Urinary bladder (tissue), 4 donors: ENCODE results near the gene APBB1. TPM values are rescaled to one million over a fixed set of nuclear protein-coding genes. Genes with fewer than 3 reads are reported as not detected.
A peak's percentile ranks its signal among the peaks of the same experiment; 100 is the strongest.

Source experiments
- DNase-seq: peaks from one replicate; pipeline ENCODE4 v3.0.0-alpha.2; 2015; ENCODE audit errors: extremely low spot score
- H3K27ac ChIP-seq: one replicate; pipeline ENCODE4 v1.5.1; 2013; ENCODE audit warnings: low read depth, mild to moderate bottlenecking, moderate library complexity
- H3K36me3 ChIP-seq: one replicate; pipeline ENCODE4 v1.6.1; 2013; ENCODE audit warnings: mild to moderate bottlenecking, moderate library complexity; ENCODE audit not compliant: insufficient read depth
- H3K4me1 ChIP-seq: one replicate; pipeline ENCODE4 v1.6.1; 2013; ENCODE audit warnings: mild to moderate bottlenecking, moderate library complexity; ENCODE audit not compliant: insufficient read depth
- H3K4me3 ChIP-seq: one replicate; pipeline ENCODE4 v1.5.1; 2013; ENCODE audit warnings: low read depth, low read length
- WGBS: extraction: QIAGEN DNeasy Blood & Tissue Kit; methylation state at CpG from one replicate; pipeline ENCODE4 v1.1.7; 2013; 5-methylcytosine and 5-hydroxymethylcytosine counted together
- polyA plus RNA-seq: library from polyadenylated mRNA; stranded (reverse); fragments of 200-250 nt; gene quantifications from one replicate; pipeline ENCODE4 v1.2.3, GENCODE V29; 2013
- total RNA-seq: library from RNA; depleted of rRNA; stranded (reverse); fragments of >200 nt; gene quantifications from one replicate; pipeline ENCODE4 v1.2.3, GENCODE V29; 2014
- donor health status: healthy with polysubstance abuse.
- donor health status: healthy.

The APBB1 gene
- total and polyA plus RNA-seq, 2 donors = 31.8 to 68.7 TPM

- H3K4me1 ChIP-seq = no peaks in the 10 kb centered on the region
- 9% methylated on average over 1 of the region's 1 CpG for WGBS
- H3K27ac ChIP-seq = no peak overlapping the region
- no peak overlapping the region for H3K4me3 ChIP-seq
- no peaks in the 10 kb centered on the region for H3K36me3 ChIP-seq
- DNase-seq = no peak
Observed at GRCh38 chr11:6438979-6439571, 20.2 kb upstream of the APBB1 start.

DNA sequence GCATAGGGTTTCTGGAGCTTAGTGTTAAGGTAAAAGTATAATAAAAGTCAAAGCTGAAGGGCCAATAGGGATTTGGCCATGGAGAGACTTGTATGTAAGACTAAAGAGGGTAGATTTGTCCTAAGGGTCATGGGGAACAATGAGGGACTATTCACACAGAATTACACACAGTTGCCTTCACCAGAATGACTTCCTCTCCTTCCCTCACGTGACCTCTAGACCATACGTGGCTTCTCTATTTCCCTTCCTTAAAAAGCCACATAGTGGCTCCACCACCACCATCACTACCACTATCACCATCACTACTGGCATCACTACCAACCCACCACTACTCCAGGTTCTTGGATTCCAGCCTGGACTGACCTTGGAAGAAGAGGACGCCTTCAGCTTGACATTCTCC is 19.1 kb upstream of the APBB1 start:
- no peaks in the 10 kb centered on the region for H3K4me1 ChIP-seq
- 67% methylated on average over 3 of the region's 3 CpGs for WGBS
- no peaks in the 10 kb centered on the region for H3K36me3 ChIP-seq
- H3K27ac ChIP-seq = no peak overlapping the region
- DNase-seq = no peak
- H3K4me3 ChIP-seq = no peak overlapping the region

DNA sequence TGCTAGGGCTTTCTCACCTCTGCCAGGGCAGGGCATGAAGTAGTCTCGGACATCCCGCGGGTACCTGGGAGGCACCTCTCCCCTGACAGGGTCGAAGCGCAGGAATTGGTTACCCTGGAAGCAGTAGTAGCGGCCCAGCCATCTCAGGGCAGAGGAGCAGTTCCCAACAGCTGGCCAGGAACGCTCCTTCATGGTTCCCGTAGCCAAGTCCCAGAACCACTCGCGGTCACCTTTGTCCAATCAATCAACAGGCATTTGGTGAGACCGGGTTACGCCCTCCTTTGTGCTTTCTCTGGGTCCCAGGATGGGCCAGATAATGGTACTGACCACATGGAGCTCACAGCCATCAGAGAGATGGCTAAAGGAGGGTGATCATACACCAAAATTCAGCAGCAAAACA is 18.5 kb upstream of the APBB1 start:
- Histone ChIP-seq H3K4me1 (no peaks in the 10 kb centered on the region), H3K4me3 (no peak overlapping the region), H3K36me3 (no peaks in the 10 kb centered on the region), H3K27ac (no peak overlapping the region)
- WGBS = 91% methylated on average over 12 of the region's 12 CpGs
- DNase-seq = no peak

DNA sequence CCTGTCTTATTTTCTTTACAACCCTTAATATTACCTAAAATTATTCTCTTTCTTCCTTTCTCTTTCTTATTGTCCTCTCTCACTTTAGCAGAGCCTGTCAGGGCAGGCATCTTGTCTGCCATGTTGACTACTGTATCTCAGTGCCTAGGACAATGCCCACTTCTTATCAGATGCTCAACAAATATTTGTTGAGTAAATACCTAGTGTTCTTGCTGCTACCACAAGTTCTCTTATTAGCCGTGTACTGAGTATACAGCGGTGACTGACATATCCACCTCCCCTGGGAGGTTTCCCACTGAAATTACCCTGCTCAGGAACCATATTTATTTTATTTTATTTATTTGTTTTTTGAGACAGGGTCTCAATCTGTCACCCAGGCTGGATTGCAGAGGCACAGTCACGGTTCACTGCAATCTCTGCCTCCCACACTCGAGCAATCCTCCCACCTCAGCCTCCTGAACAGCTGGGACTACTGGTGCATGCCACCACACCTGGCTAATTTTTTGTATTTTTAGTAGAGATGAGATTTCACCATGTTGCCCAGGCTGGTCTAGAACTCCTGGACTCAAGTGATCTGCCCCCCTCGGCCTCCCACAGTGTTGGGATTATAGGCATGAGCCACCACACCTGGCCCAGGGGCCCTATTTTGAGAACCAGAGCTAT is 15.2 kb upstream of the APBB1 start:
- no peaks in the 10 kb centered on the region for H3K36me3 ChIP-seq
- no peak overlapping the region for H3K4me3 ChIP-seq
- no peak for DNase-seq
- H3K27ac ChIP-seq = no peak overlapping the region
- no peaks in the 10 kb centered on the region for H3K4me1 ChIP-seq
- 73% methylated on average over 5 of the region's 5 CpGs for WGBS

DNA sequence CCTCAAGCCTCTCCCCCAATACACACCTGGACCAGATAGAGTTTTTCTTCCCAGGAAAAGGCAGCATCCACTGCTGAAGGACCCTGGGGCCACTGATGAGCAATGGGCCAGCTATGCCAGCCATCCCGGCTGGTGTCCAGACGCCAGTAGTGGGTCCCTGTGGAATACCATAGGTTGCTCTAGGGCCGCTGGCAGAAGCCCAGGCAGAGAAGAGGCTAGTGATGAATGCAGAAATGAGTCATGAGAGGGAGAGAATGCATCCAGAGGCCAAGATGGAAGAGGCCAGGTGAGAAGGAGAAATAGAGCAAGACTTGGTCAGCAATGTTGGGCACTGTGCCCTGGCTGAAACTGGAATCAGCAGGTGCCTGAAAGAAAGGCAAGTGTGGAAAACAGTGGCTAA is 13.0 kb upstream of the APBB1 start:
- WGBS = 82% methylated on average over 3 of the region's 3 CpGs
- DNase-seq = no peak

GRCh38 chr11:6427516-6427915 is 8.6 kb upstream of the APBB1 start:
- DNase-seq = no peak
- H3K4me3 ChIP-seq = no peak overlapping the region
- H3K36me3 ChIP-seq = no peaks in the 10 kb centered on the region
- H3K27ac ChIP-seq = no peak overlapping the region
- H3K4me1 ChIP-seq = no peaks in the 10 kb centered on the region

More for the DNA sequence above, 13.0 kb upstream of the APBB1 start:
- Histone ChIP-seq H3K27ac (no peak overlapping the region), H3K36me3 (no peaks in the 10 kb centered on the region), H3K4me1 (no peaks in the 10 kb centered on the region), H3K4me3 (no peak overlapping the region)

GRCh38 chr11:6420677-6421076 is 1.8 kb upstream of the APBB1 start:
- DNase-seq = no peak
- no peaks in the 10 kb centered on the region for H3K36me3 ChIP-seq
- H3K27ac ChIP-seq = no peak overlapping the region
- no peaks in the 10 kb centered on the region for H3K4me1 ChIP-seq
- no peak overlapping the region for H3K4me3 ChIP-seq
- 91% methylated on average over 3 of the region's 3 CpGs for WGBS

- 3% methylated on average over 38 of the region's 38 CpGs for WGBS
- Histone ChIP-seq H3K4me1 (no peaks in the 10 kb centered on the region), H3K36me3 (no peaks in the 10 kb centered on the region), H3K4me3 (peak overlapping the region; percentile 91), H3K27ac (peak overlapping the region; percentile 79)
- no peak for DNase-seq
Observed at GRCh38 chr11:6418557-6419008, 311 bp downstream of the APBB1 start.

DNA sequence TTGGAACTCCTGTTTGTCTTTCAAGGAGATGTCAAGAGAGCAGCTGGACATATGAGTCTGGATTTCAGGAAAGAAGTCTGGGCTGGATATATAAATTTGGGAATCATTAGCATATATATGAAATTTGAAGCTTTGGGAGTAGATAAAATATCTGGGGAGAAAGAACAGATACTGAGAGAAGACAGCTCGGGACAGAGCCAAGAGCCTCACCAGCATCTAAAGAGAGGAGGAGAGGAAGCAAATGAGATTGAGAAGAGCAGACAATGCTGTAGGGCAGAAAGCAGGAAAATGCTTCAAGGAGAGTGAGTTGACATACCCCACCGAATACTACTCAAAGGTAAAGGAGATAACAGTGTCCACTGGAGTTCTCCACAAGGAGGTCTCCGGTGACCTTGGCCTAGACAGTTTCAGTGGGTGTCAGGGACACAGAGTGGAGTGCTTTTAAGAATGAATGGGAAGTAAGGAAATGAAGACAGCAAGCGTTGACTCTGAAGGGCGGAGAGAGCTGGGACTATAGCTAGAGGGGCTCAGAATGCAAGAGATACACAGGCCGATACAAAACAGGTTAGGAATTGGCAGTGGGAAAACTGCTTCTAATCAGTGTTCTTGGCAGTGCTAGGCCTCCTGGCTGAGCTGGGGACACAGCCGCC is 862 bp downstream of the APBB1 start:
- no peak for DNase-seq
- H3K4me3 ChIP-seq = peak overlapping the region; percentile 91
- 19% methylated on average over 7 of the region's 7 CpGs for WGBS
- H3K4me1 ChIP-seq = no peaks in the 10 kb centered on the region
- no peaks in the 10 kb centered on the region for H3K36me3 ChIP-seq
- no peak overlapping the region for H3K27ac ChIP-seq

GRCh38 chr11:6415797-6416196 is 3.1 kb downstream of the APBB1 start:
- no peak for DNase-seq
- H3K36me3 ChIP-seq = no peaks in the 10 kb centered on the region
- no peak overlapping the region for H3K4me3 ChIP-seq
- H3K4me1 ChIP-seq = no peaks in the 10 kb centered on the region
- no peak overlapping the region for H3K27ac ChIP-seq
- WGBS = 84% methylated on average over 6 of the region's 6 CpGs

DNA sequence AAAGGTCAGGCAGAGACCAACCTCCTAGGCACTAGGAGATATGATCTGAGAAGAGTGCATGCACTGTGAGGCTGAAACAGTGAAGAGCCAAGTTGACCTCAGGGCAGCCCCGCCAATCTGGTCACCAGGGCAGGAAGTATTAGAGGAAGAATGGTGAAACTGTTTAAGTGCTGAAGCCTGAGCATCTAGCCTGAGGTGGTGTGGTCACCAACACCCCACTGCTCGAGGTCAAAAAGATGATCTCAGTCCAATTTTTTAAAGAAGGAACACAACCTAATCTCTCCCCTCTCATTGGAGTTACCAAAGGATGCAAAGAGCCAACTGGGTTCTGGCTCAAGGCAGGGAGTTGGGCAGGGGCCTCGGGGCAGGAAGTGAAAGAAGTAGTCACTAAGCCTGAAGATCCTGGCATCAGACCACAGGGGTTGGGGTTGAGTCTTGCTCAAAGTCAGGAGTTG is 4.0 kb downstream of the APBB1 start:
- WGBS = 79% methylated on average over 3 of the region's 3 CpGs
- no peak overlapping the region for H3K27ac ChIP-seq
- no peaks in the 10 kb centered on the region for H3K36me3 ChIP-seq
- no peak overlapping the region for H3K4me3 ChIP-seq
- no peaks in the 10 kb centered on the region for H3K4me1 ChIP-seq
- DNase-seq = no peak

- Histone ChIP-seq H3K27ac (no peak overlapping the region), H3K4me1 (no peaks in the 10 kb centered on the region), H3K36me3 (no peaks in the 10 kb centered on the region), H3K4me3 (no peak overlapping the region)
- WGBS = 77% methylated on average over 12 of the region's 12 CpGs
- no peak for DNase-seq
Observed at GRCh38 chr11:6413791-6414201, 5.1 kb downstream of the APBB1 start.

DNA sequence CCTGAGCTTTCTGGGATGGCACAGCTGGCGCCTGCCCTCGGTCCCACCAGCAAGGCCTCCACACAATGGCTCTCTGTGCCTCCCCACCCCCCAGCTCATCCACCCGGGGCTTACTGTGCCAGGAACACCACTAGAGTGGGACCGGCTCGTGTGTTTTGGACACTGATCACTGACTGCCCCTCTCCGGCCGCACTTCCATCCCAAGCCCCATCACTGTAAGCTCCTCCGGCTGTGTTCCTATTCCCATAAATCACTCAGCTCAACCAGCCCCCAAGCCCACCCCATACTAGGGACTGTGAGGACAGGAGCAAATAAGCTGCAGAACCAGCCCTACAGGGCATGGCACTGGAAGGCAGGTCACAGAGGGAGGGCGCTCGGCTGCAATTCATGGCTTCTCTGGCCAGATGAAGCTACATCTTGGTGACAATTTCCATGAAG is 7.3 kb downstream of the APBB1 start:
- WGBS = 85% methylated on average over 10 of the region's 10 CpGs
- no peak for DNase-seq
- Histone ChIP-seq H3K4me3 (no peak overlapping the region), H3K27ac (no peak overlapping the region), H3K4me1 (no peaks in the 10 kb centered on the region), H3K36me3 (no peaks in the 10 kb centered on the region)
